HG03060 (cell line): ENCODE measurements around the gene RAC3.

Source experiments
- ATAC-seq: cut with Tn5 transposase; IDR thresholded peaks from one replicate; pipeline ENCODE4 v1.9.1; 2021; ENCODE audit warnings: low read depth, moderate number of reproducible peaks; ENCODE audit not compliant: unreplicated experiment

The RAC3 gene

GRCh38 chr17:82022310-82022980, 9.0 kb upstream of the RAC3 start, which contains the start of gene CENPX:
TSS of gene CENPX (minus strand) at chr17:82022878. CDS start at chr17:82022861, 17 bp downstream.
- ATAC-seq: no peak

- ATAC-seq: peak; percentile 64
Observed at GRCh38 chr17:82022981-82023446, 8.5 kb upstream of the RAC3 start, which contains the start of gene LRRC45. TSS of gene LRRC45 (plus strand) at chr17:82023305. CDS start at chr17:82023644, 339 bp downstream.

- ATAC-seq: peak; percentile 7
Observed at GRCh38 chr17:82023447-82024241, 7.8 kb upstream of the RAC3 start.

DNA sequence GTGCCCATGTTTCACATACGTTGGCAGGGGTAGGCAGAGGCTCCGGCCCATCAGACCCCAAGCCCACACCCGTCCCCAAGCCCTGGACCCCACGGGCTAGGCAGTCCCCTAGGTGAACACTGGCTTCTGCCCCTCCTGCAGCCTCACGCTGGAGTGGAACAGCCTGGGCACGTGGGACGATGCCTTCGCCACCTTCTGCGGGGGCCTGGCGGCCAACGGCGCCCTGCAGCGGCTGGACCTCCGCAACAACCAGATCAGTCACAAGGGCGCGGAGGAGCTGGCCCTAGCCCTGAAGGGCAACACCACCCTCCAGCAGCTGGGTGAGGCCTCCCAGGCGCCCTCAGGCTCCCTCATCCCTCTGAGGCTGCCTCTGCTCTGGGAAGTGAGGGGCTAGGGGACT, 6.6 kb upstream of the RAC3 start:
- ATAC-seq: no peak

- no peak for ATAC-seq
Observed at GRCh38 chr17:82025401-82026107, 5.9 kb upstream of the RAC3 start.

GRCh38 chr17:82028246-82028645, 3.2 kb upstream of the RAC3 start:
- no peak for ATAC-seq

GRCh38 chr17:82028966-82029365, 2.5 kb upstream of the RAC3 start:
- ATAC-seq: no peak

DNA sequence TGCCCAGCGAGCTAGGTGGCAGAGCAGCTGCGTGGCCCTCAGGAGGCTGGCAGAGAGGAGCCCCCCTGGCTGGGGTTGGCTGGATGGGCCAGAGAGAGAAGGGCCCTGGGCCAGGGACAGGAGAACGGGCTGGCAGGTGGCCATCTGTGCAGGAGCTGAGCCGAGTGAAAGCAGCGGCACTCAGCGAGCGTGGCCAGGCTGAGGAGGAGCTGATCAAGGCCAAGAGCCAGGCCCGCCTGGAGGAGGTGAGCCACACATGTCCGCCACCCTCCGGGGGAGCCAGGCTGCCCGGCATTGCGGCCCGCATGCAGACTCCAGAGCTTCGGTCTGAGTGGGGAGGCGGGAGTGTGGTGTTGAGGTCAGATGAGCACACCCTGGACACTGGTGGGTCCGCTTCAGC, 2.1 kb upstream of the RAC3 start:
- ATAC-seq: no peak

GRCh38 chr17:82029990-82030469, 1.4 kb upstream of the RAC3 start:
- ATAC-seq: no peak

DNA sequence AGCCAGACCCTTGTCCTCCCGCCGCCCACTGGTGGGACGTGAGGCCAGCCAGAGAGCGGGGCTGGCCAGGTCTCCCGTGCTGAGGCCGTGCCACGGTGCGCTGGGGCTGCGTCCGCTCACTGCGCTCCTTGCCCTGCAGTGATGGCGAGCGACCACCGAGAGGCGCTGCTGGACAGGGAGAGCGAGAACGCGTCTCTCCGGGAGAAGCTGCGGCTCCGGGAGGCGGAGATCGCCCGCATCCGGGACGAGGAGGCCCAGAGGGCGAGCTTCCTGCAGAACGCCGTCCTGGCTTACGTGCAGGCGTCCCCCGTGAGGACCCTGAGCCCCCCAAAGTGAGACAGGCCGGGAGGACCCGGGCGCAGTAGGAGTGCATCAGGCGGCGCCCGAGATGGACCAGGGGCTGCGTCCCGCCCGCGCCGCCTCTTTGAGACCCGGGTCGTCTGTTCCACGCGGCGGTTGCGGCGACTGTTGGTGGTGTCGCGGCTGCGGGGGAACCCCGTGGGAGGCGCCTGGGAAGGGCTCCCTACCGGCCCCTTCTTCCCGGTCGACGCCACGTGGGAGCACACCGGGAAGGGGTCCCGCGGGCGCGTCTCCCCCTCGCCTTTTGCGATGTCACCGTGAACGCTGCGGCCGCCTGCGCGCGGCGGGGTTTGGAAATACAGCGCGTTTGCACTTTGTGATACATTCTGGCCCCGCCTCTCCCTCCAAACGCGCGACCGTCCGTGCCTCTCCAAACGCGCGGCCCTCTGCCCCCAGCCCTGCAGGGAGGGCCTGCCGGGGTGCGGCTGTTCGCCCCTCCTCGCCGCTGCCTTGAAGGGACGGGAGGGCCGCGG, 792 bp upstream of the RAC3 start:
- ATAC-seq: no peak

- ATAC-seq: no peak
Observed at GRCh38 chr17:82031885-82032627, 578 bp downstream of the RAC3 start.

- ATAC-seq: no peak
Observed at GRCh38 chr17:82033359-82034085, 2.0 kb downstream of the RAC3 start.

- no peak for ATAC-seq
Observed at GRCh38 chr17:82034371-82035011, 3.0 kb downstream of the RAC3 start.

GRCh38 chr17:82035488-82035887, 4.0 kb downstream of the RAC3 start:
- ATAC-seq: no peak

DNA sequence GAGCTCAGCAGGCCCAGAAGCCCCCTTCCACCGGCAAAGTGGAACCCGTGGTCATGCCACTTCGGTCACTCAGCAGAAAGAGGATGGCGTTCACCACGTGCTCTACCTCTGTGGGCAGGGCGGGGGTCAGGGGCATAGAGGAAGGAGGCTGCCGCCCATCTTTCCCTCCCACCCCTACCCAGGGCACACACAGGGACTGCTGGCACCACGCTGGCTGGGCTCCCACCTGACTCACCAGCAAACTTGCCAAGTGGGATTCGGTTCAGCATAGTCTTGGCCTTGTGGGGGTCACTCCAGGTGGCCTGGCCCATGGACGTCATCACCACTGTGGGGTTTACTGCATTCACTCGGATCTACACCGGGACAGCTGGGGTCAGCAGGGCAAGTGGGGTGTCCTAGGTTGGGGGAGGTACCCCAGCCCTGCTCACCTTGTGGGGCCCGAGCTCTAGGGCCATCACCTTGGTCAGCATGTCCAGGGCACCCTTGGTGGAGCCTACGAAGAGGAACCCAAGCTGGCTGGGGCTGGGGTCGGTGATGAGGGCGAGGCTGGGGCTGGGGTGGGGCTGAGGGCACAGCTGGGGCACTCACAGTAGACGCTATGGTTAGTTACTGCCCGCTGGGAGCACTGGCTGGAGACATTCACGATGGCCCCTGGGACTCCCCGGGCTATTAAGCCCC, 4.6 kb downstream of the RAC3 start:
- no peak for ATAC-seq

DNA sequence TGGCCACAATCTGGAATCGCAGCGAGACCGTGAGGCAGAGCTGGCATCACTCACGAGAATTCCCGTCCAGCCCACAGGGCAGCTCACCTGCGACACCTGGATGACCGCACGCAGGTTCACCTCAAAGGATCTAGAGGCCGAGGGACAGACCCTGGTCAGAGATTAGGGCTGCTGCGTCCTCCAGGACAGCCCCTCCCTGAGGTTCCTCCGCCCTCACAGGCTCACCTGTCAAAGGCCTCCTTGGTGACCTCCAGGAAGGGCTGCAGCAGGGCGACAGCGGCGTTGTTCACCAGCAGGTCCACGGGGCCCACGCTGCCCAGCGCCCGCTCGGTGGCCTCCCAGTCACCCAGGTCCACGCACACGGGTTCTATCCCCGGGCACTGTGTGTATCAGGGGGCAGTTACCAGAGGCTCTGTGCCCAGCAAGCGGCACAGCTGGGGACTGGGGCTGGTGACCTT, 5.2 kb downstream of the RAC3 start:
- ATAC-seq: no peak

DNA sequence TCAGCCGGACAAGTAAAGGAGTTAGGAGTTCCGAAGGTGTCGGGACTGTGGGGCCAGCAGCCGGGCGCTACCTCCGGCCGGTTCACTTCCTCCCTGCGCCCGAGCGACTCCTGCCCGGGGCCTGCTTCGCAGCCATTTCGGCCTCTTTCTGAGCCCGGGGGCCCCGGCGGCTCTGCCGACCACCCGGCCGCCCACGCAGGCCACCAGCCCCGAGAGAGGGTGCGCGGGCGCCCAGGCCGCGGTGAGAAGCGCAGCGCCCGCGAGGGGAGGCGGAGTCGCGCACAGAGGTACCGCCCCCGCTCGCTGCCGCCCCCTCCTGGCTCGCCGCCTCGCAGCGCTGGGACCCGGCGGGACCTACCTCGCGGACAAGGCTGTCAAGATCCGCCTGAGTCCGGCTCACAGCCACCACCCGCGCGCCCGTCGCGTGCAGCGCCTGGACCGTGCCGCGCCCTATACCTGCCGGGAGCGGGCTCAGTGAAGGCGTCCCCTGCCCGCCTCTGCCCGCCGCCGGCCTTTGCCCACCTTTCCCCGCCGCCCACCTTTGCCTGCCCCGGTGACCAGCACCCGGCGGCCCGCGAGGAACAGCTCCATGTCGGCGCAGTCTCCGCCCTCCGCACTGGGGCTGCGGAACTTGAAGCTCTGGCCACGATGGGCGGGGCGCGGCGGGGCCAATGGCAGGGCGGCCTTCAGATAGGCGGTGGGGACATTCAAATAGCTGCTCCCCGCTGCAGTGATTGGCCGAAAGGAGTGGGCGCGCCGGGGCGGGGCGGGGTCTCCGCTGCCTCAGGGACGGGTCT, 5.8 kb downstream of the RAC3 start, which contains the start of gene DCXR:
Gene DCXR, minus strand, starts transcription at position 606 of the 797 bp plus-strand sequence. Its CDS starts 15 bp downstream, at position 591.
- ATAC-seq: peak; percentile 62
